HG02884 (cell line): ENCODE results near the gene NUDT1.
A peak's percentile ranks its signal among the peaks of the same experiment; 100 is the strongest.

Experiments
- ATAC-seq: cut with Tn5 transposase; IDR thresholded peaks from one replicate; pipeline ENCODE4 v1.9.1; 2021; ENCODE audit warnings: mild to moderate bottlenecking, moderate library complexity; ENCODE audit not compliant: unreplicated experiment

The NUDT1 gene

DNA sequence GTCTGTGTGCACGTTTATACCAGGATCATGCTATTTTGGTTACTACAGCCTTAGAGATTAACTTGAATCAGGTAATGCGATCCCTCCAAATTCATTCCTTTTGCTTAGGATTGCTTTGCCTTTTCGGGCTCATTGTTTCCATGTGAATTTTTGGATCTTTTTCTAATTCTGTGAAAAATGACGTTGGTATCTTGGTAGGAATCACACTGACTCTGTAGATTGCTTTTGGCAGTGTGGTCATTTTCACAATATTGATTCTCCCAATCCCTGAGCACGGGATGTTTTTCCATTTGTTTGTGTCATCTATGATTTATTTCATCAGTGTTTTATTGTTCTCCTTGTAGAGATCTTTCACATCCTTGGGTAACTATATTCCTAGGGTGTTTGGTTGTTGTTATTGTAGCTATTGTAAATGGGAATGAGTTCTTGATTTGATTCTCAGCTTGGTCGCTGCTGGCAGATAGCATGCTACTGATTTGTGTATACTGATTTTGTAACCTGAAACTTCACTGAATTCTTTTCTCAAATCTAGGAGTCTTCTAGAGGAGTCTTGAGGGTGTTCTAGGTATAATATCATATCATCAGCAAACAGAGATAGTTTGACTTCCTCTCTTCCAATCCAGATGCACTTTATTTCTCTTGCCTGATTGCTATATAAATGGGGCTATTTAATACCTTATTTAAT lies 54.1 kb downstream of the NUDT1 start:
- ATAC-seq, result no peak

DNA sequence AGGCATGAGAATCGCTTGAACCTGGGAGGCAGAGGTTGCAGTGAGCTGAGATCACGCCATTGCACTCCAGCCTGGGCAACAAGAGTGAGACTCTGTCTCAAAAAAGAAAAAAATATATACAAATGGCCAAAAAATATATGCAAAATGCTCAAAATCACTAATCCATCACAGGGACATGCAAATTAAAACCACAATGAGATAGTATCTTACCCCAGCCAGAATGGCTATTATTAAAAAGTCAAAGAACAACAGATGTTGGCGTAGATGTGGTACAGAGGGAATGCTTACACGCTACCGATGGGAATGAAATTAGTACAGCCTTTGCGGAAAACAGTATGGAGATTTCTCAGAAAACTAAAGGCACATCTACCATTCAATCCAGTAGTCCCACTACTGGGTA lies 54.8 kb downstream of the NUDT1 start:
- ATAC-seq, result no peak

DNA sequence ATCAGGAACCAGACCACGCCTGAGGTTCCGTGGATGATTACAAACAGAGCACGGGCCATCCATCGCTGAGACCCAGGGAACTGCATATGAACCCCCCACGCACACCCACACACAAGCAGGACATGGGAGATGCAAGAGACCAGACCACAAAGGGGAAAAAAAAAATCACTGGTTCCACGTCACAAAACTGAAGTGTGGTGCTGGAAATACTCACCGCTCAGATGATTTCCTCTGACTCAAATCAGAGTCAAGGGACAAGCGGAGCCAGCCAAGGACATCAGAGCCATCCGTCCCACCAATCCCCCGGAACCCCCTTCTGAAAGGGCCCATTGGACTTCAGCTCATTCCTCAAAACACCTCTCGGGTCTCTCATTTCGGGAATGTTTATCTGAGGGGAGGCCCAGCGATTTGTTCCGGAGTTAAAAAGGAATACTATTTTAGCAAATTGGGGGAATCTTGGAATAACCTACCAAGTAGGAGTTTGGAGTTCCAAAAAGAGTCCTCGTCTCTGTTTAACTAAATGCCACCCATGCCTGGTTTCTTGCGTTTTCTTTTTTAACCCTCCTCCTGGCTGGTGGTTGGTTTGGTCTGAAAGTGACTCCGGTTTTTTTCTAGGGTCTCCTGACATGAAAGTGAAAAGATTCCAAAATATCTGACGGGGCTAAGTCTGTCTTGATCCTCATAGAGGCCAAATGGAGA lies 57.3 kb downstream of the NUDT1 start:
- ATAC-seq, result peak; percentile 52

DNA sequence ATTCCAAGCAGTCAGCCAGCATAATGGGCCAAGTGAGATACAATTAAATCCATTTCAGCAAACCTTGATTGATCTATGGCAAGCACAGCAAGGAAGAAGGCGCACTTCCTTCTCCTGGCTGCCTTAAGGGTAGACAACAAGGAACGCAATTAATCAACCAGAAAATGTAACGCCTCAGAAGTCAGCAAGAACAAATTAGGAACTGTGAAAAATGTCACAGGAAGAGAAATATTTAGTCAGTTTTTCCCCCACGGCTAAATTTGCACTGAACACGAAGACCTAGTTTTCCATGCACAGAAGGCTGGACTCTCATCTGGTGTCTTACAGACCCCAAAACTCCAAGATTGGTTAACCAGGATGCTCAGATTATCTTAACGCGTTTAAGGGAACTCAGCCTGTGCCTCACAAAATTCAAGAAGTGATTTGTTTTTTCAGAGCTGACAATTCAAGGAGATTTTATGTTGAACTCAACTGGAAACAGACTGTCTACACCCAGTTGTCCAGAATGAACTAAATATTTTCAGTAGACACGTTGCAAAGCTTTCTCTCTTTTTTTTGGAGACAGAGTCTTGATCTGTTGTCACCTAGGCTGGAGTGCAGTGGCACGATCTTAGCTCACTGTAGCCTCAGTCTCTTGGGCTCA lies 58.0 kb downstream of the NUDT1 start:
- ATAC-seq, result no peak
